Tibial artery (tissue), 4 donors: ENCODE data around the gene ZNF280D.

ENCODE experiments used
- DNase-seq, 2 donors: peaks; one replicate each; pipeline ENCODE4 v3.0.0-alpha.2; 2019
- H3K27ac ChIP-seq, 2 donors: fragments of 200-600 bp; sonication (generic) in 1 of 2; 1 replicate in 1 of 2; 2 replicates in 1 of 2; pipeline ENCODE4 v1.5.1; 2018 to 2019; ENCODE audit warnings: mild to moderate bottlenecking in 1 of 2
- H3K27me3 ChIP-seq, 2 donors: fragments of 200-600 bp; sonication (generic) in 1 of 2; one replicate each; pipeline versions ENCODE4 v1.5.1 to v1.6.0; 2016 to 2019
- H3K36me3 ChIP-seq, 3 donors: fragments of 200-600 bp; sonication (generic) in 2 of 3; one replicate each; pipeline ENCODE4 v1.5.1; 2016 to 2019; ENCODE audit warnings: mild to moderate bottlenecking in 2 of 3
- H3K4me1 ChIP-seq, 4 donors: fragments of 200-600 bp; sonication (generic) in 2 of 4; 1 replicate in 3 of 4; 2 replicates in 1 of 4; pipeline ENCODE4 v1.5.1; 2016 to 2019
- H3K4me3 ChIP-seq, 2 donors: fragments of 200-600 bp; sonication (generic) in 1 of 2; 1 replicate in 1 of 2; 2 replicates in 1 of 2; pipeline ENCODE4 v1.5.1; 2018 to 2019; ENCODE audit warnings: mild to moderate bottlenecking in 2 of 2
- H3K9me3 ChIP-seq, 3 donors: fragments of 200-600 bp; sonication (generic) in 1 of 3; one replicate each; pipeline ENCODE4 v1.5.1; 2016 to 2019
- CTCF ChIP-seq, 2 experiments: fragments of 200-600 bp in 1 of 2; fragments of 450-650 bp in 1 of 2; IDR thresholded peaks; one replicate each; pipeline ENCODE4 v1.5.1; 2017 to 2019; ENCODE audit warnings: antibody characterized with exemption in 2 of 2, mild to moderate bottlenecking in 1 of 2, moderate library complexity in 1 of 2
- intact Hi-C: fragments of 100-400 bp; cut with DNase I; formaldehyde crosslinking; loops from one replicate; pipeline ENCODE4 v1.15.0; 2023; ENCODE audit warnings: low total_unique reads

The ZNF280D gene

GRCh38 chr15:56736881-56737707, 3.8 kb upstream of the ZNF280D start:
- Histone ChIP-seq H3K27me3 (no peaks in the 10 kb centered on the region), H3K36me3 (no peaks in the 10 kb centered on the region), H3K9me3 (no peaks in the 10 kb centered on the region), H3K4me3 (no peak overlapping the region), H3K4me1 (peaks cover 0 to 11% (median 4%) of the 10 kb centered on the region in 4 donors), H3K27ac (no peak overlapping the region)
- DNase-seq: no peak
- TF ChIP-seq CTCF (IDR thresholded peaks at IDR 0.05): no peak
- intact Hi-C loops: no loop called here

- Histone ChIP-seq H3K27me3 (no peaks in the 10 kb centered on the region), H3K4me3 (no peak overlapping the region), H3K9me3 (no peaks in the 10 kb centered on the region), H3K36me3 (no peaks in the 10 kb centered on the region), H3K4me1 (peaks cover 0 to 19% (median 12%) of the 10 kb centered on the region in 4 donors), H3K27ac (no peak overlapping the region)
- TF ChIP-seq CTCF (IDR thresholded peaks at IDR 0.05): no peak
- intact Hi-C loops: no loop called here
- DNase-seq: no peak
These were observed 3.0 kb upstream of the ZNF280D start for GRCh38 chr15:56736308-56736707.

GRCh38 chr15:56735589-56735988, 2.3 kb upstream of the ZNF280D start:
- H3K27me3 ChIP-seq: no peaks in the 10 kb centered on the region
- TF ChIP-seq CTCF (IDR thresholded peaks at IDR 0.05): no peak
- H3K9me3 ChIP-seq: no peaks in the 10 kb centered on the region
- H3K36me3 ChIP-seq: no peaks in the 10 kb centered on the region
- no peak for DNase-seq
- no peak overlapping the region for H3K4me3 ChIP-seq
- H3K4me1 ChIP-seq: peaks cover 0 to 26% (median 19%) of the 10 kb centered on the region in 4 donors
- intact Hi-C loops: no loop called here
- H3K27ac ChIP-seq: no peak overlapping the region

DNA sequence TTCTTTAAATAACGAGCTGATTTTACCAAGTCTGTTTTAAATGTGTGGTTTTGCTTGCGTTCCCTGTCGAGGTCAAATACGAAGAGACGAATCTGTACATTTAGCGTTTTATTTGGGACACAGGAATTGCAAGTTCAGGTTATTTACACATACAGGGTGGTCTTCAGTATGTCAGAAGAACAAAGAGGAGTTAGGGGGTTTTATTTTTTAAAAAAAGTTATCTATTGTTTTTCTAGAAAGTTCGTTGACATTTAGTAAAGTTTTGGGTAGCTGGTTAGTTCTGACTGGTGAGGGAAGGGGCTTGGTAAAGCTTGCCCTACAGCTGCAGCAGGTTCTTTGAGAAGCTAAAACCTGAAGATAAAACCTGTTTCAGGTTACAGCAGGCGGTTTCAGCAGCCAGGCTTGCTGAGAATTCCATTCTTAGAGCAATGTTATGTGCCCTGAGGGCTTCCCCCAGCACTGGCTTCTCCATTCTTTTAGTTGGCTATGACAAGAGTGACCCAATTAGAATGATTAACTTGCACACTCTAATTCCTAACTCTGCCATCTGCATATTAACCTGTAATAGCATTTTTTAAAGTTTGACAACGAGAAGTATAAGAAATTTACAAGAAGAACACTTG, 815 bp upstream of the ZNF280D start:
- Histone ChIP-seq H3K27ac (peak overlapping the region; percentile 91 to 96), H3K36me3 (no peaks in the 10 kb centered on the region), H3K4me3 (peak overlapping the region; percentile 61 to 84), H3K27me3 (no peaks in the 10 kb centered on the region), H3K9me3 (no peaks in the 10 kb centered on the region), H3K4me1 (peaks cover 0 to 40% (median 30%) of the 10 kb centered on the region in 4 donors)
- intact Hi-C loops: no loop called here
- no peak for TF ChIP-seq CTCF (IDR thresholded peaks at IDR 0.05)
- no peak for DNase-seq

DNA sequence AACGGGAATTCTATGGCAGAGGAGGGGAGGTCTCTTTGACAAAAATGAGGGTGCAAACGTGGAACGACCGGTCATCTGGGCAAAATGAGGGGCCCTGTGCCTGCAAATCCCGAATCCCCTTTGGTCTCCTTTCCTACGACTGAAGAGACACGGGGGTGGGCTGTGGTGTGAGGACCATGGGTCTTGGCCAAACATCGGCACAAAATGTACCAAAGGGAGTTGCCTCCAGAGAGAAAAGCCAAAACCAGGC, 498 bp downstream of the ZNF280D start:
- Histone ChIP-seq H3K36me3 (no peaks in the 10 kb centered on the region), H3K9me3 (no peaks in the 10 kb centered on the region), H3K27ac (peak overlapping the region; percentile 91 to 96), H3K4me3 (peak overlapping the region; percentile 61 to 84), H3K4me1 (peaks cover 0 to 54% (median 36%) of the 10 kb centered on the region in 4 donors), H3K27me3 (no peaks in the 10 kb centered on the region)
- no peak for TF ChIP-seq CTCF (IDR thresholded peaks at IDR 0.05)
- intact Hi-C loops: no loop called here
- DNase-seq: peak in 1 of 2 donors; percentile 56
